Measurements from ENCODE around the gene PPM1N.

Gene PPM1N, protein sequence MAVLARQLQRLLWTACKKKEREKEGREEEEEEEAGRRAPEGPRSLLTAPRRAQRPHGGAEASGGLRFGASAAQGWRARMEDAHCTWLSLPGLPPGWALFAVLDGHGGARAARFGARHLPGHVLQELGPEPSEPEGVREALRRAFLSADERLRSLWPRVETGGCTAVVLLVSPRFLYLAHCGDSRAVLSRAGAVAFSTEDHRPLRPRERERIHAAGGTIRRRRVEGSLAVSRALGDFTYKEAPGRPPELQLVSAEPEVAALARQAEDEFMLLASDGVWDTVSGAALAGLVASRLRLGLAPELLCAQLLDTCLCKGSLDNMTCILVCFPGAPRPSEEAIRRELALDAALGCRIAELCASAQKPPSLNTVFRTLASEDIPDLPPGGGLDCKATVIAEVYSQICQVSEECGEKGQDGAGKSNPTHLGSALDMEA

GRCh38 chr19:45498411-45499195 is at the start of gene PPM1N:
TSS of gene PPM1N (plus strand) at chr19:45498443. CDS start at chr19:45498473, 30 bp downstream.
- no peak for DNase-seq

- DNase-seq: no peak
Measured at GRCh38 chr19:45448887-45449299, 49.4 kb upstream of the PPM1N start.

DNA sequence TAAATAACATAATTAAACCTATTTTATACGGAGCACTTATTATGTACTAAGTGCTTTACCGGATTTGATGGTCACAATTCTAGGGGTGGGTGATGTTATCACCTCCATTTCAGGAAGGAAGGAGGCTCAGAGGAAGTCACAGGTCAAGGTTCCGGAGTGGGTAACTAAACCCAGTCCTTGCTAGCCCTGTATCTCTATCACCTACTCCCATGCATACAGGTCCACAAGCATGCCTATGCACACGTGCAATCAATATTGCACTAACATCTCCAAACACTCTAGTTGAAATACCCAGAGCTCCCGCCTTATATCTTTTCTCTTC is 48.3 kb upstream of the PPM1N start:
- DNase-seq: no peak

DNA sequence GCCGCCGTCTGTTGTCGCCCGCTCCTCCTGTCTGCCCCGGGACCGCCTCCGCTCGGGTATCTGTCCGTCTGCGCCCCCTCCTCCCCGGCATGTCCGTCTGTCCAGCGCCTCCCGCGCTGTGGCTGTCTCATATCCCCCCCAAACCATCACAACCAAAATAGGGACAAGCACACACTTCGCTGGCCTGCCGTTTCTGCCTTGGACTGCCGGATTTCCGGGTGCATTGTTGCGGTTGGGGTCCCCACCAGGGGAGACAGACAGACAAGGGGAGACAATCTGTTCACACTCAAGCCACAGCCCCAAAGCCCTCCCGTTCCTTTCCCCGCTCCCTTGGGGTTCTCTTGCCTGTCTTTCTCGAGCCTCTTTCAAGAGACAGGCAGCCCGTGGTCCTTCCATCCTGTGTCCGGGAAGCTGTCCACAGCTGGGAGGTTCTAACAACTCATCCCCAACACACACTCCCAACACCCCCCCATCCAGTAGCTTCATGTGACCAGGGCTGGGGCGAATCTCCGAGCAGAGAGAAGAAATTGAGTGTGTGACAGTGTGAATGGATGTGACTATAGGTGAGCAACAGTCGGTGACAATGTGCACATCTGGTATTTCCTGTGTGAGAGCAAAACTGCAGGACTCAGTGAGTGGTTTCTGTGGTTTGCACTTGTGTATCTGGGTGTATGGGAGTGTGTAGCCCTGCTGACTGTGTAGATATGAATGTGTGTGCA is 47.0 kb upstream of the PPM1N start:
- DNase-seq: no peak

DNA sequence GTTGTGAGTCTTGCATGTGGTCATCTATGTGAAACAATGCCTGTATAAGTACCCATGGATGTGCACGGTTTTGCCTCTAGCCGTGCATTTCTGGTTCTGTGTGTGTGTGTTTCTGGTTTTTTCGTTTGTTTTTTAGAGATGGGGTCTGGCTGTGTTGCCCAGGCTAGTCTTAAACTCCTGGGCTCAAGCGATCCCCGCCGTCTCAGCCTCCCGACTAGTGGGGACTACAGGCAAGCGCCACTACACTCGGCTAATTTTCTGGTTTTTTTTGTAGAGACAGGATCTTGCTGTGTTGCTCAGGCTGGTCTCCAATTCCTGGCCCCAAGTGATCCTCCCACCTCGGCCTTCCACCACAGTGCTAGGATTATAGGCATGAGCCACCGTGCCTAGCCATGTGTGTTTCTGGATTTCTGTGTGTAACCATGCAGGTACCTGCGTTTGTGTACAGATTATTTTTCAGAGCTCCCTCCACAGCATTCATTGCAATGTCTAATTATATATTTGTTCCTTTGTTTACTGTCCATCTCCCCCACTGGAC is 46.3 kb upstream of the PPM1N start:
- DNase-seq: no peak

GRCh38 chr19:45455707-45456499 is 42.3 kb upstream of the PPM1N start:
- DNase-seq: no peak

- DNase-seq: no peak
Measured at GRCh38 chr19:45456500-45456815, 41.8 kb upstream of the PPM1N start.

- no peak for DNase-seq
Measured at GRCh38 chr19:45457776-45458175, 40.5 kb upstream of the PPM1N start.

DNA sequence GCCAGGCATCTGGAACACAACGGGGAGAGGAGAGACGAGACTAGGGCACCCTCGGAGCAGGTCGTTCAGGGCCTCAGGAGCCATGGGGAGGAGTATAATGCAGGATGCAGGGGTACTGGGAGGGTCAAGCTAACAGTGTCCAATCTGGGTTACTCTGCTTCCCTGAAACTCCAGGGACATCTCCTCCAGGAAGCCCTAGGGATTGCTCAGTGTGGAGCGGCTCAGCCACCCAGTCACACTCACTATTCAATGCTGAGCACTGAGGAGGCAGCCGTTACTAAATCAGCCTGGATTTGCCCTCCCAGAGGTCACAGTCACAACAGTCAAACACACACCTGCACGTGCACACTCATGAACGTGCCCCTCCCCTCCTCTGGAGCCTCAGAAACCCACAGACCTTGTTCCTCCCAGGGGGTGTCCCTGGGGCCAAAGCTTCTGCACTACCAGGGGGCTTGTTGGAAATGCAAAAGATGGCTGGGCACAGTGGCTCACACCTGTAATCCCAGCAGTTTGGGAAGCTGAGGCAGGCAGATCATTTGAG is 37.4 kb upstream of the PPM1N start:
- DNase-seq: no peak

- no peak for DNase-seq
Measured at GRCh38 chr19:45462174-45462573, 36.1 kb upstream of the PPM1N start.

GRCh38 chr19:45463241-45463640 is 35.0 kb upstream of the PPM1N start:
- DNase-seq: no peak

GRCh38 chr19:45464274-45464673 is 34.0 kb upstream of the PPM1N start:
- DNase-seq: no peak

DNA sequence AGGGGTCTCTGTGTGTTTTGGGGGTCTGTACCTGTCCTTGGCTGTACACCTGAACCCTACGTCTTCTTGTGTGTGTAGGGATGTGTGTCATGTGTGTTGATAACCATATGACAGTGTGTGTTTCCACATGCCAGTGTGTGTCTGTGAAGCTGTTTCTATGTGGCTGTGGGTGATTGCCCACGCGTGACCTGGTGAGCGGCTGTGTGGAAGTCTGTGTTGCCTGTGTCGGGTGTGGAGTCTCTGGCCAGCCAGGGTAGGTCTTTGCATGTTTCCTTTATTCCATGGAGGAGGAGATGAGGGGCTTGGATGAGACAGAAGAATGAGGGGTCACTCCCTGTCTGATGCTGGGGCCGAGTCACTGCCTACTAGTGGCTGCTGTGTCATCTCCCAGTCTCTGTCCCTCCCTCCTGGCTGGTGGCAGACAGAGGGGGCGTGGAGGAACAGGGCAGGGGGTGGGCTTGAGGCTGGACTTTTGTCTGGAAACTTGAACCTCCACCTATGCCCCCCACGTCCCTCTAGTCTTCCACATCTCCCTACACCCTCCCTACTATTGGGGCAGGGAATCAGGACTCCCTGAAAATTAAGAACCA is 33.3 kb upstream of the PPM1N start:
- no peak for DNase-seq

DNA sequence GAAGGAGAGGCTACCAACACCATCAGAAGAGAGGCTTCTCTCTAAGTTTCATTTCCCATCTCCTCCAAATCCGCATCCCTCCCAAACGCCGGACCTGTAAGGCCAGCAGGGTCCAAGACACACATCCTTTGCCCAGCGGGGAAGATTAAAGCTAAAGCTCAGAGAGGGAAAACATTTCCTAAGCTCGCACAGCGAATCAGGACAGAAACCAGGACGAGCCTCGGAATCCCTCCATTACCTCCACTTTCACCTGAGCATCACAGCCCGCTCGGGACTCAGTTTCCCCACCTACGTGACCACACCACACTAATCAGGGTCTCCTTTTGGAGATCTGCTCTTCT is 31.2 kb upstream of the PPM1N start:
- no peak for DNase-seq

- DNase-seq: no peak
Measured at GRCh38 chr19:45467456-45468158, 30.6 kb upstream of the PPM1N start, which contains the start of gene FOSB. TSS of gene FOSB (plus strand) at chr19:45467996. CDS start at chr19:45468587, 591 bp downstream.

- DNase-seq: no peak
Measured at GRCh38 chr19:45468159-45468651, 30.0 kb upstream of the PPM1N start.

DNA sequence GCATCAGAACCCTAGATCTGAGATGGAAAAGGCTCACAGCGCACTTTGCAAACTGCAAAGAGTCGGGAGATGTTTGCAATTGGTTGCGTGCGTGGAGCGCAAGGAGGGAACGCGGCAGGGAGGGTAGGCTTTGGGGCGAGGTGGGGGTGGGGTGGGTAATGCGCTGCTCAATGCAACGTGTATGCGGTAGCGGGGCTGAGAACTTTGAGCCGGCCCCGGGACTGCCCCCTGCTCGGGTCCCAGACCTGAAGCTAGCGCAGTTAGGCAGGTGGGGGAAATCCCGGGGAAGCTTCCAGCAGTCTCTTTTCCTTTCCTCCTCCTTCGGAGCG is 29.5 kb upstream of the PPM1N start:
- no peak for DNase-seq

GRCh38 chr19:45469132-45469944 is 28.9 kb upstream of the PPM1N start:
- DNase-seq: no peak

GRCh38 chr19:45469945-45470761 is 28.1 kb upstream of the PPM1N start:
- DNase-seq: no peak

- DNase-seq: no peak
Measured at GRCh38 chr19:45470762-45471081, 27.5 kb upstream of the PPM1N start.
